ENCODE results near the gene SLCO4A1.

DNA sequence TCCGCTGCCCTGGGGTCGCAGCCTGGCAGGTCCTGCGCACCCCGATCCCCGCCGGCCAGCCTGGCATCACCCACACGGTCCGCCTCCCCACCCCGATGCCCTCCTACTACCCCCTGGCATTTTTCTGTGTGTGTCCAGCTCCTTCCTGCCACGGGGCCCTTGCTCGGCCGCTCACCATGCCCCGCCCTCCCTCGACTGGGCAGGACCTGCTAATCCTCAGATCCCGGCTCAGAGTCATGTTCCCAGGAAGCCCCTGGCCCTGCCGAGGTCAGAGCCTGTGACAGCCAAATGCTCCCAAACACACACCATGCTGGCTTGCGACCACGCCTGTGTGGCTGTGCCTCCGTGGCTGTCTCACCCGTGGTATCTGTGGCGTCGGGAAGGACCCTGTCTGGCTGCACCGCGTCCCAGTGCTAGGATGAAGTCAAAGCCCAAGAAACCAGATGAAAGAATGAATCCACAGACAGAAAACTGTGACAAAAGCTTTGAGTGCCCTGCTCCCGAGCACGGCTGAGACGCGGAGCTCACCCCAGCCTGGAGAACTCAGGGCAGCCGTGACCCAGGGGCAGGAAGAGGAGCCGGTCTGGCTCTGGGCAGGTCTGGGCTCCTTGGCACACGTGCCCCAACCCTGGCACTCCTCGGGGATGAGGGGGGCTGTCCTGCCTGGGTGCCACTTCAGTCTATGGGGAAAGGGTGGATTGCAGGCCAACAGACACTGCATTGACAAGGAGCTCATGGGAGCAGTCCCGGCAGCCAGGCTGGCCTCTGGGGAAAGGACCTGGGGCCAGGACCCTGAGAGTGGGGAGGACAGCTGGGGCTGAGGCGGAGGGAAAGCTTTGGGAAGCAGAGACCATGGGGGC, 20.8 kb upstream of the SLCO4A1 start:
- TF ChIP-seq, protein P1, sequence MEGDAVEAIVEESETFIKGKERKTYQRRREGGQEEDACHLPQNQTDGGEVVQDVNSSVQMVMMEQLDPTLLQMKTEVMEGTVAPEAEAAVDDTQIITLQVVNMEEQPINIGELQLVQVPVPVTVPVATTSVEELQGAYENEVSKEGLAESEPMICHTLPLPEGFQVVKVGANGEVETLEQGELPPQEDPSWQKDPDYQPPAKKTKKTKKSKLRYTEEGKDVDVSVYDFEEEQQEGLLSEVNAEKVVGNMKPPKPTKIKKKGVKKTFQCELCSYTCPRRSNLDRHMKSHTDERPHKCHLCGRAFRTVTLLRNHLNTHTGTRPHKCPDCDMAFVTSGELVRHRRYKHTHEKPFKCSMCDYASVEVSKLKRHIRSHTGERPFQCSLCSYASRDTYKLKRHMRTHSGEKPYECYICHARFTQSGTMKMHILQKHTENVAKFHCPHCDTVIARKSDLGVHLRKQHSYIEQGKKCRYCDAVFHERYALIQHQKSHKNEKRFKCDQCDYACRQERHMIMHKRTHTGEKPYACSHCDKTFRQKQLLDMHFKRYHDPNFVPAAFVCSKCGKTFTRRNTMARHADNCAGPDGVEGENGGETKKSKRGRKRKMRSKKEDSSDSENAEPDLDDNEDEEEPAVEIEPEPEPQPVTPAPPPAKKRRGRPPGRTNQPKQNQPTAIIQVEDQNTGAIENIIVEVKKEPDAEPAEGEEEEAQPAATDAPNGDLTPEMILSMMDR (IDR thresholded peaks at IDR 0.05) = no peak
- no peak for TF ChIP-seq POLR2A (IDR thresholded peaks at IDR 0.05)
